ENCODE data around the gene AK8. TPM values are rescaled to one million over a fixed set of nuclear protein-coding genes. Genes with fewer than 3 reads are reported as not detected.

Gene AK8
- total RNA-seq, 6 experiments from 2014 or later, result 0.12 TPM; not detected in 4

DNA sequence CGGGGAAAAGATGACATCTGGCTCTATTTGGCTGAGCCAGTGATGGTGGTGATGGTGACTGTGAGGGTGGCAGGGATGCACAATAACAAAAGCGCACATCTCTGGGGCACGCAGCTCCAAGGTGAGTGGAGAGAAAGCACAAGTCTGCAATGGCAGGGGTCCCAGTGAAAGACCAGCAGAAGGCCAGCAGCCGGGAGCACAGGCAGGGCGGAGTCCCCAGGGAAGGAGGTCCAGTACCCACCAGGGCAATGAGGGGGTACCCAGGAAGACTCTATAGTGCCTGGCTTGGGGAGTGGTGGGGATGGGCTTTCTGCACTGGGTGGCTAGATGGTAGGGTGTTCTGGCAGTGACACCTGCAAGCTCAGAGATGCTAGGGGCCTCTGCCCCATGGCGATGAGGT, 69.4 kb downstream of the AK8 start:
- Histone ChIP-seq H3K4me1 (no peaks in the 10 kb centered on the region), H3K27ac (no peak overlapping the region), H3K36me3 (no peaks in the 10 kb centered on the region), H3K4me3 (no peak overlapping the region), H3K27me3 (no peaks in the 10 kb centered on the region), H3K9me3 (no peaks in the 10 kb centered on the region)
- DNase-seq (peak in 1 of 3 donors; percentile 28), ATAC-seq (no peak)
- WGBS (ENCODE audit: insufficient coverage, low coverage, low lambda C conversion rate, missing lambda C conversion rate), result 66% methylated on average over 4 of the region's 6 CpGs
- intact Hi-C loops (cut with DNase I), result no loop called here
- TF ChIP-seq POLR2A (IDR thresholded peaks at IDR 0.05), result no peak
- TF ChIP-seq, protein P1, sequence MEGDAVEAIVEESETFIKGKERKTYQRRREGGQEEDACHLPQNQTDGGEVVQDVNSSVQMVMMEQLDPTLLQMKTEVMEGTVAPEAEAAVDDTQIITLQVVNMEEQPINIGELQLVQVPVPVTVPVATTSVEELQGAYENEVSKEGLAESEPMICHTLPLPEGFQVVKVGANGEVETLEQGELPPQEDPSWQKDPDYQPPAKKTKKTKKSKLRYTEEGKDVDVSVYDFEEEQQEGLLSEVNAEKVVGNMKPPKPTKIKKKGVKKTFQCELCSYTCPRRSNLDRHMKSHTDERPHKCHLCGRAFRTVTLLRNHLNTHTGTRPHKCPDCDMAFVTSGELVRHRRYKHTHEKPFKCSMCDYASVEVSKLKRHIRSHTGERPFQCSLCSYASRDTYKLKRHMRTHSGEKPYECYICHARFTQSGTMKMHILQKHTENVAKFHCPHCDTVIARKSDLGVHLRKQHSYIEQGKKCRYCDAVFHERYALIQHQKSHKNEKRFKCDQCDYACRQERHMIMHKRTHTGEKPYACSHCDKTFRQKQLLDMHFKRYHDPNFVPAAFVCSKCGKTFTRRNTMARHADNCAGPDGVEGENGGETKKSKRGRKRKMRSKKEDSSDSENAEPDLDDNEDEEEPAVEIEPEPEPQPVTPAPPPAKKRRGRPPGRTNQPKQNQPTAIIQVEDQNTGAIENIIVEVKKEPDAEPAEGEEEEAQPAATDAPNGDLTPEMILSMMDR (IDR thresholded peaks at IDR 0.05), result no peak

GRCh38 chr9:132806723-132807421, 71.2 kb downstream of the AK8 start:
- H3K4me1 ChIP-seq, result no peaks in the 10 kb centered on the region
- no peaks in the 10 kb centered on the region for H3K9me3 ChIP-seq
- intact Hi-C loops (cut with DNase I), result no loop called here
- DNase-seq (no peak), ATAC-seq (no peak)
- TF ChIP-seq, protein P1 (IDR thresholded peaks at IDR 0.05), result no peak
- TF ChIP-seq POLR2A (IDR thresholded peaks at IDR 0.05), result no peak
- H3K27me3 ChIP-seq, result no peaks in the 10 kb centered on the region
- 54% methylated on average over 9 of the region's 13 CpGs for WGBS (ENCODE audit: insufficient coverage, low coverage, low lambda C conversion rate, missing lambda C conversion rate)
- H3K4me3 ChIP-seq, result no peak overlapping the region
- no peaks in the 10 kb centered on the region for H3K36me3 ChIP-seq
- no peak overlapping the region for H3K27ac ChIP-seq

- WGBS (ENCODE audit: insufficient coverage, low coverage, low lambda C conversion rate, missing lambda C conversion rate), result 57% methylated on average over 9 of the region's 9 CpGs
- Histone ChIP-seq H3K36me3 (no peaks in the 10 kb centered on the region), H3K9me3 (no peaks in the 10 kb centered on the region), H3K27me3 (no peaks in the 10 kb centered on the region), H3K4me3 (no peak overlapping the region), H3K27ac (no peak overlapping the region), H3K4me1 (no peaks in the 10 kb centered on the region)
- DNase-seq (no peak), ATAC-seq (no peak)
- intact Hi-C loops (cut with DNase I), result no loop called here
- TF ChIP-seq, protein P1 (IDR thresholded peaks at IDR 0.05), result no peak
- no peak for TF ChIP-seq POLR2A (IDR thresholded peaks at IDR 0.05)
These were observed 71.8 kb downstream of the AK8 start for GRCh38 chr9:132806306-132806705.

- intact Hi-C loops (cut with DNase I), result loop anchor here in 1 of 2 donors (5.0 kb wide), 1 partner anchor 297 kb away; no protein-coding TSS in a partner anchor
- Histone ChIP-seq H3K9me3 (no peaks in the 10 kb centered on the region), H3K36me3 (no peaks in the 10 kb centered on the region), H3K4me1 (no peaks in the 10 kb centered on the region), H3K27ac (no peak overlapping the region), H3K27me3 (no peaks in the 10 kb centered on the region), H3K4me3 (no peak overlapping the region)
- no peak for TF ChIP-seq POLR2A (IDR thresholded peaks at IDR 0.05)
- TF ChIP-seq, protein P1 (IDR thresholded peaks at IDR 0.05), result no peak
- ATAC-seq (no peak), DNase-seq (peak in 1 of 3 donors; percentile 35)
- 43% methylated on average over 15 of the region's 20 CpGs for WGBS (ENCODE audit: insufficient coverage, low coverage, low lambda C conversion rate, missing lambda C conversion rate)
These were observed 73.3 kb downstream of the AK8 start for GRCh38 chr9:132804576-132805295.

Data from right lobe of liver (tissue), 6 donors.